ENCODE measurements around the gene TM4SF1.

The TM4SF1 gene

GRCh38 chr3:149333176-149333859, 44.1 kb downstream of the TM4SF1 start, which contains the start of gene TM4SF18:
TSS of gene TM4SF18 (minus strand) at chr3:149333636. CDS start at chr3:149333382, 254 bp downstream.
- peaks cover 24% of the 10 kb centered on the region for H3K4me1 ChIP-seq (ENCODE audit: control insufficient read depth, insufficient read depth, low read length)
- no peak within 1 kb of the TSS for H3K9ac ChIP-seq (ENCODE audit: low read length)
- H3K9me3 ChIP-seq (ENCODE audit: control insufficient read depth, low read length): no peaks in the 10 kb centered on the region
- H3K4me3 ChIP-seq (ENCODE audit: low read length): no peak within 1 kb of the TSS
- DNase-seq (ENCODE audit: low read depth): peak; percentile 18
- H3K36me3 ChIP-seq (ENCODE audit: control insufficient read depth, insufficient read depth, low read length, severe bottlenecking): no peaks in the 10 kb centered on the region
- no peaks in the 10 kb centered on the region for H3K27me3 ChIP-seq (replicated peaks; ENCODE audit: control insufficient read depth, insufficient read depth, low read length)

GRCh38 chr3:149332771-149333170, 44.7 kb downstream of the TM4SF1 start:
- Histone ChIP-seq H3K4me3 (ENCODE audit: low read length) (no peak overlapping the region), H3K4me1 (ENCODE audit: control insufficient read depth, insufficient read depth, low read length) (peaks cover 24% of the 10 kb centered on the region), H3K36me3 (ENCODE audit: control insufficient read depth, insufficient read depth, low read length, severe bottlenecking) (no peaks in the 10 kb centered on the region), H3K27me3 (replicated peaks; ENCODE audit: control insufficient read depth, insufficient read depth, low read length) (no peaks in the 10 kb centered on the region), H3K9ac (ENCODE audit: low read length) (no peak overlapping the region), H3K9me3 (ENCODE audit: control insufficient read depth, low read length) (no peaks in the 10 kb centered on the region)
- DNase-seq (ENCODE audit: low read depth): peak; percentile 30

GRCh38 chr3:149332227-149332765, 45.2 kb downstream of the TM4SF1 start:
- Histone ChIP-seq H3K36me3 (ENCODE audit: control insufficient read depth, insufficient read depth, low read length, severe bottlenecking) (no peaks in the 10 kb centered on the region), H3K9ac (ENCODE audit: low read length) (no peak overlapping the region), H3K27me3 (replicated peaks; ENCODE audit: control insufficient read depth, insufficient read depth, low read length) (no peaks in the 10 kb centered on the region), H3K4me3 (ENCODE audit: low read length) (no peak overlapping the region), H3K4me1 (ENCODE audit: control insufficient read depth, insufficient read depth, low read length) (peaks cover 24% of the 10 kb centered on the region), H3K9me3 (ENCODE audit: control insufficient read depth, low read length) (no peaks in the 10 kb centered on the region)
- peak; percentile 25 for DNase-seq (ENCODE audit: low read depth)

GRCh38 chr3:149331396-149331795, 46.1 kb downstream of the TM4SF1 start:
- Histone ChIP-seq H3K36me3 (ENCODE audit: control insufficient read depth, insufficient read depth, low read length, severe bottlenecking) (no peaks in the 10 kb centered on the region), H3K9ac (ENCODE audit: low read length) (no peak overlapping the region), H3K27me3 (replicated peaks; ENCODE audit: control insufficient read depth, insufficient read depth, low read length) (no peaks in the 10 kb centered on the region), H3K4me1 (ENCODE audit: control insufficient read depth, insufficient read depth, low read length) (peaks cover 17% of the 10 kb centered on the region), H3K9me3 (ENCODE audit: control insufficient read depth, low read length) (no peaks in the 10 kb centered on the region), H3K4me3 (ENCODE audit: low read length) (no peak overlapping the region)
- no peak for DNase-seq (ENCODE audit: low read depth)

GRCh38 chr3:149330609-149331331, 46.7 kb downstream of the TM4SF1 start:
- Histone ChIP-seq H3K4me3 (ENCODE audit: low read length) (no peak overlapping the region), H3K36me3 (ENCODE audit: control insufficient read depth, insufficient read depth, low read length, severe bottlenecking) (no peaks in the 10 kb centered on the region), H3K9me3 (ENCODE audit: control insufficient read depth, low read length) (no peaks in the 10 kb centered on the region), H3K4me1 (ENCODE audit: control insufficient read depth, insufficient read depth, low read length) (peaks cover 15% of the 10 kb centered on the region), H3K9ac (ENCODE audit: low read length) (no peak overlapping the region), H3K27me3 (replicated peaks; ENCODE audit: control insufficient read depth, insufficient read depth, low read length) (no peaks in the 10 kb centered on the region)
- DNase-seq (ENCODE audit: low read depth): no peak

- Histone ChIP-seq H3K4me1 (ENCODE audit: control insufficient read depth, insufficient read depth, low read length) (peaks cover under 1% of the 10 kb centered on the region), H3K9me3 (ENCODE audit: control insufficient read depth, low read length) (no peaks in the 10 kb centered on the region), H3K9ac (ENCODE audit: low read length) (no peak overlapping the region), H3K27me3 (replicated peaks; ENCODE audit: control insufficient read depth, insufficient read depth, low read length) (no peaks in the 10 kb centered on the region), H3K4me3 (ENCODE audit: low read length) (no peak overlapping the region), H3K36me3 (ENCODE audit: control insufficient read depth, insufficient read depth, low read length, severe bottlenecking) (no peaks in the 10 kb centered on the region)
- no peak for DNase-seq (ENCODE audit: low read depth)
Measured at GRCh38 chr3:149327156-149327555, 50.3 kb downstream of the TM4SF1 start.

GRCh38 chr3:149325581-149325980, 51.9 kb downstream of the TM4SF1 start:
- no peaks in the 10 kb centered on the region for H3K27me3 ChIP-seq (replicated peaks; ENCODE audit: control insufficient read depth, insufficient read depth, low read length)
- no peaks in the 10 kb centered on the region for H3K9me3 ChIP-seq (ENCODE audit: control insufficient read depth, low read length)
- DNase-seq (ENCODE audit: low read depth): no peak
- H3K36me3 ChIP-seq (ENCODE audit: control insufficient read depth, insufficient read depth, low read length, severe bottlenecking): no peaks in the 10 kb centered on the region
- H3K4me3 ChIP-seq (ENCODE audit: low read length): no peak overlapping the region
- no peaks in the 10 kb centered on the region for H3K4me1 ChIP-seq (ENCODE audit: control insufficient read depth, insufficient read depth, low read length)
- no peak overlapping the region for H3K9ac ChIP-seq (ENCODE audit: low read length)

- no peak for DNase-seq (ENCODE audit: low read depth)
Measured at GRCh38 chr3:149324332-149324731, 53.1 kb downstream of the TM4SF1 start.

GRCh38 chr3:149321640-149322039, 55.8 kb downstream of the TM4SF1 start:
- H3K36me3 ChIP-seq (ENCODE audit: control insufficient read depth, insufficient read depth, low read length, severe bottlenecking): no peaks in the 10 kb centered on the region
- no peak overlapping the region for H3K9ac ChIP-seq (ENCODE audit: low read length)
- H3K9me3 ChIP-seq (ENCODE audit: control insufficient read depth, low read length): no peaks in the 10 kb centered on the region
- H3K27me3 ChIP-seq (replicated peaks; ENCODE audit: control insufficient read depth, insufficient read depth, low read length): no peaks in the 10 kb centered on the region
- H3K4me3 ChIP-seq (ENCODE audit: low read length): no peak overlapping the region
- H3K4me1 ChIP-seq (ENCODE audit: control insufficient read depth, insufficient read depth, low read length): peaks cover under 1% of the 10 kb centered on the region
- DNase-seq (ENCODE audit: low read depth): no peak

More at GRCh38 chr3:149324332-149324731, 53.1 kb downstream of the TM4SF1 start:
- Histone ChIP-seq H3K9me3 (ENCODE audit: control insufficient read depth, low read length) (no peaks in the 10 kb centered on the region), H3K4me1 (ENCODE audit: control insufficient read depth, insufficient read depth, low read length) (no peaks in the 10 kb centered on the region), H3K36me3 (ENCODE audit: control insufficient read depth, insufficient read depth, low read length, severe bottlenecking) (no peaks in the 10 kb centered on the region), H3K9ac (ENCODE audit: low read length) (no peak overlapping the region), H3K4me3 (ENCODE audit: low read length) (no peak overlapping the region), H3K27me3 (replicated peaks; ENCODE audit: control insufficient read depth, insufficient read depth, low read length) (no peaks in the 10 kb centered on the region)

GRCh38 chr3:149321136-149321535, 56.3 kb downstream of the TM4SF1 start:
- no peaks in the 10 kb centered on the region for H3K27me3 ChIP-seq (replicated peaks; ENCODE audit: control insufficient read depth, insufficient read depth, low read length)
- peaks cover 6% of the 10 kb centered on the region for H3K4me1 ChIP-seq (ENCODE audit: control insufficient read depth, insufficient read depth, low read length)
- no peaks in the 10 kb centered on the region for H3K36me3 ChIP-seq (ENCODE audit: control insufficient read depth, insufficient read depth, low read length, severe bottlenecking)
- no peaks in the 10 kb centered on the region for H3K9me3 ChIP-seq (ENCODE audit: control insufficient read depth, low read length)
- H3K9ac ChIP-seq (ENCODE audit: low read length): no peak overlapping the region
- DNase-seq (ENCODE audit: low read depth): no peak
- H3K4me3 ChIP-seq (ENCODE audit: low read length): no peak overlapping the region

GRCh38 chr3:149319750-149320149, 57.7 kb downstream of the TM4SF1 start:
- H3K27me3 ChIP-seq (replicated peaks; ENCODE audit: control insufficient read depth, insufficient read depth, low read length): no peaks in the 10 kb centered on the region
- no peaks in the 10 kb centered on the region for H3K36me3 ChIP-seq (ENCODE audit: control insufficient read depth, insufficient read depth, low read length, severe bottlenecking)
- peaks cover 19% of the 10 kb centered on the region for H3K4me1 ChIP-seq (ENCODE audit: control insufficient read depth, insufficient read depth, low read length)
- H3K4me3 ChIP-seq (ENCODE audit: low read length): no peak overlapping the region
- DNase-seq (ENCODE audit: low read depth): no peak
- no peaks in the 10 kb centered on the region for H3K9me3 ChIP-seq (ENCODE audit: control insufficient read depth, low read length)
- no peak overlapping the region for H3K9ac ChIP-seq (ENCODE audit: low read length)
